ENCODE data around the gene PRAC1.
"Not testable (repeated sequence)": the region's sequence is repeated elsewhere in the genome, so short reads cannot be mapped to it uniquely, and the experiment has no call there.

DNA sequence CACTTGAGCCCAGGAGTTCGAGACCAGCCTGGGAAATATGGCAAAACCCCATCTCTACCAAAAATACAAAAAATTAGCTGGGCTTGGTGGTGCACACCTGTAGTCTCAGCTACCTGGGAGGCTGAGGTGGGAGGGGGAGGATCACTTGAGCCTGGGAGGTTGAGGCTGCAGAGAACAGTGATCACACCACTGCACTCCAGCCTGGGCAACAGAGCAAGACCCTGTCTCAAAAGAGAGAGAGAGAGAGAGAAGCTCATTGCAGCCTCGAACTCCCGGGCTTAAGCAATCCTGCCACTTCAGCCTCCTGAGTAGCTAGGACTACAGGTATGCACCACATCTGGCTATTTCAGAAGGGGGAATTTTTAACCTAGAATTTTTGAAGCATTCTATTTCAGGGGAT lies 5.8 kb downstream of the PRAC1 start:
- not testable (repeated sequence) for TF ChIP-seq POLR2A, EP300 (IDR thresholded peaks at IDR 0.05)
- TF ChIP-seq, protein P1, sequence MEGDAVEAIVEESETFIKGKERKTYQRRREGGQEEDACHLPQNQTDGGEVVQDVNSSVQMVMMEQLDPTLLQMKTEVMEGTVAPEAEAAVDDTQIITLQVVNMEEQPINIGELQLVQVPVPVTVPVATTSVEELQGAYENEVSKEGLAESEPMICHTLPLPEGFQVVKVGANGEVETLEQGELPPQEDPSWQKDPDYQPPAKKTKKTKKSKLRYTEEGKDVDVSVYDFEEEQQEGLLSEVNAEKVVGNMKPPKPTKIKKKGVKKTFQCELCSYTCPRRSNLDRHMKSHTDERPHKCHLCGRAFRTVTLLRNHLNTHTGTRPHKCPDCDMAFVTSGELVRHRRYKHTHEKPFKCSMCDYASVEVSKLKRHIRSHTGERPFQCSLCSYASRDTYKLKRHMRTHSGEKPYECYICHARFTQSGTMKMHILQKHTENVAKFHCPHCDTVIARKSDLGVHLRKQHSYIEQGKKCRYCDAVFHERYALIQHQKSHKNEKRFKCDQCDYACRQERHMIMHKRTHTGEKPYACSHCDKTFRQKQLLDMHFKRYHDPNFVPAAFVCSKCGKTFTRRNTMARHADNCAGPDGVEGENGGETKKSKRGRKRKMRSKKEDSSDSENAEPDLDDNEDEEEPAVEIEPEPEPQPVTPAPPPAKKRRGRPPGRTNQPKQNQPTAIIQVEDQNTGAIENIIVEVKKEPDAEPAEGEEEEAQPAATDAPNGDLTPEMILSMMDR (IDR thresholded peaks at IDR 0.05): not testable (repeated sequence)

All from tibial nerve (tissue), 4 donors.